ENCODE results near the gene STK32B.

GRCh38 chr4:5020341-5020740, 30.9 kb upstream of the STK32B start:
- TF ChIP-seq TEAD4 (IDR thresholded peaks at IDR 0.05; ENCODE audit: borderline replicate concordance, insufficient read depth) (no peak), EZH2phosphoT487 (IDR thresholded peaks at IDR 0.05; ENCODE audit: borderline replicate concordance, low read depth) (no peak)
- TF ChIP-seq, protein P1, sequence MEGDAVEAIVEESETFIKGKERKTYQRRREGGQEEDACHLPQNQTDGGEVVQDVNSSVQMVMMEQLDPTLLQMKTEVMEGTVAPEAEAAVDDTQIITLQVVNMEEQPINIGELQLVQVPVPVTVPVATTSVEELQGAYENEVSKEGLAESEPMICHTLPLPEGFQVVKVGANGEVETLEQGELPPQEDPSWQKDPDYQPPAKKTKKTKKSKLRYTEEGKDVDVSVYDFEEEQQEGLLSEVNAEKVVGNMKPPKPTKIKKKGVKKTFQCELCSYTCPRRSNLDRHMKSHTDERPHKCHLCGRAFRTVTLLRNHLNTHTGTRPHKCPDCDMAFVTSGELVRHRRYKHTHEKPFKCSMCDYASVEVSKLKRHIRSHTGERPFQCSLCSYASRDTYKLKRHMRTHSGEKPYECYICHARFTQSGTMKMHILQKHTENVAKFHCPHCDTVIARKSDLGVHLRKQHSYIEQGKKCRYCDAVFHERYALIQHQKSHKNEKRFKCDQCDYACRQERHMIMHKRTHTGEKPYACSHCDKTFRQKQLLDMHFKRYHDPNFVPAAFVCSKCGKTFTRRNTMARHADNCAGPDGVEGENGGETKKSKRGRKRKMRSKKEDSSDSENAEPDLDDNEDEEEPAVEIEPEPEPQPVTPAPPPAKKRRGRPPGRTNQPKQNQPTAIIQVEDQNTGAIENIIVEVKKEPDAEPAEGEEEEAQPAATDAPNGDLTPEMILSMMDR (IDR thresholded peaks at IDR 0.05): no peak

Data from SK-N-SH (cell line).